HepG2 (cell line): ENCODE measurements around the gene SHISA5. TPM values are rescaled to one million over a fixed set of nuclear protein-coding genes. Genes with fewer than 3 reads are reported as not detected.

ENCODE experiments used
- ATAC-seq: fragments of 200-7000 bp; cut with Tn5 transposase; 3 replicates; pipeline ENCODE4 v1.9.1; 2020; ENCODE audit warnings: mild to moderate bottlenecking, moderate library complexity
- BruUV-seq: library from RNA; stranded (reverse); fragments of 400-500 nt; replicated peaks from 2 replicates; lab custom pipeline; 2021; lab: Mats Ljungman, UMichigan
- CTCF ChIA-PET: fragments of 300-600 bp; formaldehyde crosslinking; extraction: SDS; loops from one replicate; lab custom pipeline; 2021; ENCODE audit warnings: low total read pairs, inconsistent platforms, low intra/inter-chr PET ratio; lab: Yijun Ruan, JAX
- POLR2A ChIA-PET: fragments of 350-600 bp; sonication (Branson Sonifier 250); formaldehyde crosslinking; loops from one replicate; lab custom pipeline; 2020; ENCODE audit warnings: antibody characterized with exemption, inconsistent platforms; lab: Yijun Ruan, JAX
- DNase-seq: peaks from one replicate; pipeline ENCODE4 v3.0.0-alpha.2; 2015; ENCODE audit warnings: low spot score
- FAIRE-seq: peaks from 3 replicates; lab custom pipeline; 2011; peaks lifted over from hg19 to GRCh38; lab: Jason Lieb, UNC
- H2AFZ ChIP-seq: one replicate; pipeline ENCODE4 v1.6.1; 2011; ENCODE audit warnings: low read length, inconsistent platforms
- H3K27ac ChIP-seq: fragments of 300-600 bp; 3 replicates; pipeline ENCODE4 v1.8.0; 2011; ENCODE audit warnings: mixed run types, mild to moderate bottlenecking, mixed read lengths, low read length, inconsistent platforms; ENCODE audit not compliant: insufficient read depth; ENCODE audit errors: extremely low read length
- H3K27me3 ChIP-seq, 2 experiments: fragments of 200-600 bp in 1 of 2; 2 replicates in 1 of 2; 3 replicates in 1 of 2; pipeline versions ENCODE4 v1.6.0 to v1.8.0; 2011; ENCODE audit warnings: low read length in 2 of 2, mild to moderate bottlenecking in 2 of 2, moderate library complexity in 2 of 2, inconsistent platforms in 1 of 2; ENCODE audit not compliant: insufficient read depth in 2 of 2, control insufficient read depth in 1 of 2
- H3K36me3 ChIP-seq, 2 experiments: fragments of 200-600 bp in 1 of 2; replicated peaks in 1 of 2; 2 replicates in 1 of 2; 3 replicates in 1 of 2; pipeline versions ENCODE4 v1.5.1 to v1.8.0; 2011; ENCODE audit warnings: low read length in 2 of 2, inconsistent platforms in 1 of 2; ENCODE audit not compliant: insufficient read depth in 2 of 2, control insufficient read depth in 1 of 2
- H3K4me1 ChIP-seq: 2 replicates; pipeline ENCODE4 v1.5.1; 2012; ENCODE audit warnings: low read length, inconsistent platforms; ENCODE audit not compliant: insufficient read depth
- H3K4me2 ChIP-seq: 2 replicates; pipeline ENCODE4 v1.6.0; 2011; ENCODE audit warnings: low read depth, low read length, inconsistent platforms
- H3K4me3 ChIP-seq, 3 experiments: fragments of 200-600 bp in 1 of 3; sonication (generic), shearing (Covaris generic) in 1 of 3; replicated peaks in 1 of 3; 2 replicates each; pipeline ENCODE4 v1.5.1; 2011 to 2016; ENCODE audit warnings: low read length in 3 of 3, inconsistent platforms in 2 of 3, low read depth in 2 of 3, mild to moderate bottlenecking in 2 of 3, control low read depth in 1 of 3, mixed read lengths in 1 of 3; ENCODE audit not compliant: insufficient read depth in 1 of 3
- H3K79me2 ChIP-seq: one replicate; pipeline ENCODE4 v1.6.1; 2011; ENCODE audit warnings: low read length, inconsistent platforms; ENCODE audit not compliant: insufficient read depth
- H3K9ac ChIP-seq: 2 replicates; pipeline ENCODE4 v1.6.0; 2011; ENCODE audit warnings: mild to moderate bottlenecking, low read depth, low read length, inconsistent platforms; ENCODE audit not compliant: insufficient read depth
- H3K9me3 ChIP-seq: 2 replicates; pipeline ENCODE4 v1.5.1; 2012; ENCODE audit warnings: mild to moderate bottlenecking, low read length
- H4K20me1 ChIP-seq: 2 replicates; pipeline ENCODE4 v1.6.0; 2011; ENCODE audit warnings: inconsistent platforms, mild to moderate bottlenecking, low read length, moderate library complexity; ENCODE audit not compliant: insufficient read depth
- HDAC2 ChIP-seq: sonication (generic); formaldehyde crosslinking; IDR thresholded peaks from 2 replicates; pipeline ENCODE4 v1.4.0; 2020; ENCODE audit warnings: missing genetic modification reagents
- HOXD1 ChIP-seq: sonication (generic); formaldehyde crosslinking; IDR thresholded peaks from 2 replicates; pipeline ENCODE4 v1.5.0; 2020; ENCODE audit warnings: missing genetic modification reagents
- MTF2 ChIP-seq: sonication (generic); formaldehyde crosslinking; IDR thresholded peaks from 2 replicates; pipeline ENCODE4 v1.5.0; 2020; ENCODE audit warnings: missing genetic modification reagents, borderline replicate concordance
- PLSCR1 ChIP-seq: sonication (generic); formaldehyde crosslinking; IDR thresholded peaks from 2 replicates; pipeline ENCODE4 v1.5.0; 2020; ENCODE audit warnings: missing genetic modification reagents, mild to moderate bottlenecking, borderline replicate concordance
- POLR2AphosphoS5 ChIP-seq: IDR thresholded peaks from 2 replicates; pipeline ENCODE4 v1.6.1; 2012; ENCODE audit warnings: low read depth, low read length
- RCOR2 ChIP-seq: IDR thresholded peaks from 2 replicates; pipeline ENCODE4 v1.6.1; 2016; ENCODE audit warnings: missing biosample characterization, missing genetic modification reagents
- REPIN1 ChIP-seq: sonication (generic); formaldehyde crosslinking; IDR thresholded peaks from 2 replicates; pipeline ENCODE4 v1.8.0; 2022; ENCODE audit warnings: missing genetic modification reagents, low read depth, mild to moderate bottlenecking, borderline replicate concordance
- TOE1 ChIP-seq: sonication (generic); formaldehyde crosslinking; IDR thresholded peaks from 2 replicates; pipeline ENCODE4 v1.4.0; 2020; ENCODE audit warnings: mild to moderate bottlenecking, missing genetic modification reagents
- XRCC5 ChIP-seq: fragments of 200-400 bp; formaldehyde crosslinking; optimal IDR thresholded peaks from 2 replicates; pipeline ENCODE3; 2017; ENCODE audit warnings: mild to moderate bottlenecking, low read length
- ZNF180 ChIP-seq: sonication (generic); formaldehyde crosslinking; IDR thresholded peaks from 2 replicates; pipeline ENCODE4 v1.4.0; 2020; ENCODE audit warnings: low read depth, missing genetic modification reagents, borderline replicate concordance
- ZNF292 ChIP-seq: sonication (generic); formaldehyde crosslinking; IDR thresholded peaks from 2 replicates; pipeline ENCODE4 v1.8.1; 2022; ENCODE audit warnings: mild to moderate bottlenecking, low read depth, missing genetic modification reagents, borderline replicate concordance
- ZNF296 ChIP-seq: sonication (generic); formaldehyde crosslinking; conservative IDR thresholded peaks from 2 replicates; pipeline ENCODE4 v1.5.0; 2020; ENCODE audit warnings: mild to moderate bottlenecking, missing genetic modification reagents
- ZNF503 ChIP-seq: sonication (generic); formaldehyde crosslinking; IDR thresholded peaks from 2 replicates; pipeline ENCODE4 v1.4.0; 2020; ENCODE audit warnings: missing genetic modification reagents
- ZNF530 ChIP-seq: sonication (generic); formaldehyde crosslinking; IDR thresholded peaks from 2 replicates; pipeline ENCODE4 v1.5.0; 2020; ENCODE audit warnings: low read depth, mild to moderate bottlenecking, missing genetic modification reagents
- ZNF639 ChIP-seq: conservative IDR thresholded peaks from 2 replicates; pipeline ENCODE4 v1.6.1; 2018; ENCODE audit warnings: missing genetic modification reagents
- WGBS: methylation state at CpG from one replicate; pipeline ENCODE4 v1.1.6; 2017; ENCODE audit warnings: low lambda C conversion rate; 5-methylcytosine and 5-hydroxymethylcytosine counted together
- in situ Hi-C: cut with HindIII; loops from 2 replicates; pipeline ENCODE4 v1.10.0; 2017; ENCODE audit warnings: low pct_unique_long_range_greater_than_20kb; ENCODE audit not compliant: extremely low pct_ligation_motif_present
- intact Hi-C: fragments of 100-400 bp; cut with micrococcal nuclease; formaldehyde crosslinking; loops from one replicate; pipeline ENCODE4 v1.10.0; 2022; ENCODE audit not compliant: unreplicated experiment
- polyA plus RNA-seq, 8 experiments: library from polyadenylated mRNA; depleted of rRNA in 3 of 8; stranded (reverse) in 7 of 8; unstranded in 1 of 8; fragments of >200 nt; fragmentation: Illumina TruSeq in 4 of 8; extraction: Trizol in 4 of 8; gene quantifications; 2 replicates each; pipeline versions ENCODE4 v1.2.1 to v1.2.3, GENCODE V29; 2011 to 2016; ENCODE audit warnings: low read depth in 4 of 8, missing spikeins in 1 of 8, mixed read lengths in 1 of 8; ENCODE audit not compliant: insufficient read depth in 1 of 8
- total RNA-seq, 5 experiments: library from RNA; depleted of rRNA; stranded (reverse); fragments of >200 nt; fragmentation: Illumina TruSeq; extraction: Trizol; gene quantifications; 2 replicates each; pipeline ENCODE4 v1.2.3, GENCODE V29; 2016; ENCODE audit warnings: low read depth in 1 of 5

SHISA5 gene
- total and polyA plus RNA-seq, 2 of the 13 experiments (the other 11 are each of a cell fraction or from before 2014, with no cell fraction given) = 75.8 to 91.4 TPM

- TF ChIP-seq ZNF292 (CRISPR knock-in tag) (no peak), ZNF503 (CRISPR knock-in tag) (no peak), MTF2 (no peak), ZNF530 (no peak)
- TF ChIP-seq, all 625 proteins: peak for 23
Measured at GRCh38 chr3:48432411-48433371, 71.3 kb downstream of the SHISA5 start (continued).

GRCh38 chr3:48431224-48432029, 72.5 kb downstream of the SHISA5 start:
- H3K4me3 ChIP-seq = peak overlapping the region; percentile 13 to 93 (median 27); a peak in 5 of 6 replicates
- peaks cover 28% of the 10 kb centered on the region for H3K79me2 ChIP-seq
- ChIA-PET POLR2A (interaction anchor here (0.6 to 9.0 kb wide), 15 partner anchors 10 to 871 kb away, joined by 3 to 130 read pairs (median 6); partner anchors contain the start of genes ATRIP, CCDC51, CDC25A and PFKFB4), CTCF (no interaction called here)
- DNase-seq (peak; percentile 92), FAIRE-seq (peak; percentile 89), ATAC-seq (peak; percentile 34)
- H4K20me1 ChIP-seq = peaks cover 19% of the 10 kb centered on the region
- H3K27ac ChIP-seq = peak overlapping the region; percentile 99
- peak overlapping the region; percentile 96 for H3K9ac ChIP-seq
- BruUV-seq = no TSS peak
- no peaks in the 10 kb centered on the region for H3K9me3 ChIP-seq
- peaks cover 3 to 4% of the 10 kb centered on the region in 2 experiments; a peak in 4 of 5 replicates for H3K36me3 ChIP-seq
- intact Hi-C loops (no loop called here), in situ Hi-C loops (no loop called here)
- H3K4me1 ChIP-seq = peaks cover 84% of the 10 kb centered on the region
- 18% methylated on average over 5 of the region's 8 CpGs for WGBS
- peak overlapping the region; percentile 100 for H3K4me2 ChIP-seq
- no peak overlapping the region for H2AFZ ChIP-seq
- H3K27me3 ChIP-seq = no peaks in the 10 kb centered on the region
- TF ChIP-seq POLR2AphosphoS5 (peak; percentile 52; the same call in 1 of the 2 replicates), PLSCR1 (CRISPR knock-in tag) (no peak), ZNF180 (CRISPR knock-in tag) (no peak), TOE1 (CRISPR knock-in tag) (0 out of 2 replicates have a peak, but pooled peaks have one; percentile 47), REPIN1 (CRISPR knock-in tag) (peak; percentile 45; the same call in 1 of the 2 replicates), ZNF639 (CRISPR knock-in tag) (0 out of 2 replicates have a peak, but pooled peaks have one; percentile 66), ZNF296 (CRISPR knock-in tag) (peak; percentile 94), HOXD1 (peak; percentile 72; the same call in 1 of the 2 replicates), RCOR2 (CRISPR knock-in tag) (peak; percentile 32; the same call in 1 of the 2 replicates), HDAC2 (CRISPR knock-in tag) (peak; percentile 95), XRCC5 (peak; percentile 63)
